Measurements from ENCODE around the gene CTDSPL. TPM values are rescaled to one million over a fixed set of nuclear protein-coding genes. Genes with fewer than 3 reads are reported as not detected.
A peak's percentile ranks its signal among the peaks of the same experiment; 100 is the strongest.

The CTDSPL gene
- total RNA-seq, 1 experiment from 2014 or later, result 7.3 TPM

- no peak for DNase-seq (ENCODE audit: low read depth)
Observed at GRCh38 chr3:37913522-37913921, 51.8 kb downstream of the CTDSPL start.

- DNase-seq (ENCODE audit: low read depth), result no peak
Observed at GRCh38 chr3:37916685-37917084, 55.0 kb downstream of the CTDSPL start.

- no peak for DNase-seq (ENCODE audit: low read depth)
Observed at GRCh38 chr3:37918627-37919026, 56.9 kb downstream of the CTDSPL start.

DNA sequence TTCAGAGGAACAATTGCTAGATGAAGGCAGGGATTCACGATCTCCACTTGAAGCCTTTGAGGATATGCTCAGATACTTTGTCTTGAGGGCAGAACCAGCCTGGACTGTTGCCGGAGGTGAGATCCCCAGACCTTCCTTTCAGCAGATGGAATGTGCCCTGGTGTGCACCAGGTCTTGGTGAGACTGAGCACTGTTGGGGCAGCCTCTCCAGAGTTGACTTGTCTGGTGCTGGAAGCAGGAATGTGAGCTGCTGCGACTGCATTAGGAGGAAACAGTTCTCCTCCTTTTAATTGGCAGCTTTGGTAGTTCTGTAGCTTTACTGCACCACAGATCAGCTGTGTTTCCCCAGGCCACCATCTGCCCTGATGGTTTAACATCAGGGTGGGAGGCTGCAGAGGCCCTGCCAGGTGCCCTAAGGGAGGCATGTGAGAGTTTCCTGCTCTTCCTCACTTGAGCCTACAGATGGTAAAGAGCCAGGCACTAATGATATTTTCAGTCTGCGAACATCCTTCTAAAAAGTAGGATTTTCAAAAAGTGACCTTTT lies 58.5 kb downstream of the CTDSPL start:
- DNase-seq (ENCODE audit: low read depth), result no peak

DNA sequence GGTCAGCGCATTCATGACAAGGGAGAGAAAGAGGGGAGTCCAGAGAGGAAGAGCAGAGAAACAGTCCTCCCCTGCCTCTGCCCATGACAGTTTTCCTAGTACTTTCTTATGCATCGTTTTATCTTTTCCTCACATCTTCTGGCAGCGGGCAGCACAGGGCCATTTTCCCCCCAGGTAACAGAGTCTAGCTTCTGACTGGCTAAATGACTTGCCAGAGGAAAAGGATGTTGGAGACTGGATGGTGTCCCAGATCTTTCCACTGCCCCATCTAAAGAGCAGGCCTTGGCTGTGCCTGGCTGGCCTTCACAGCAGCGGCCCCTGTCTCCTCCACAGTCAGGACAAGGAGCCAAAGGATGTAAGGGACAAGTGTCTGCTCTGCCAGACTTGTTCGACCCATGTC lies 59.3 kb downstream of the CTDSPL start:
- DNase-seq (ENCODE audit: low read depth), result no peak

- no peak for DNase-seq (ENCODE audit: low read depth)
Observed at GRCh38 chr3:37922721-37923568, 61.3 kb downstream of the CTDSPL start.

DNA sequence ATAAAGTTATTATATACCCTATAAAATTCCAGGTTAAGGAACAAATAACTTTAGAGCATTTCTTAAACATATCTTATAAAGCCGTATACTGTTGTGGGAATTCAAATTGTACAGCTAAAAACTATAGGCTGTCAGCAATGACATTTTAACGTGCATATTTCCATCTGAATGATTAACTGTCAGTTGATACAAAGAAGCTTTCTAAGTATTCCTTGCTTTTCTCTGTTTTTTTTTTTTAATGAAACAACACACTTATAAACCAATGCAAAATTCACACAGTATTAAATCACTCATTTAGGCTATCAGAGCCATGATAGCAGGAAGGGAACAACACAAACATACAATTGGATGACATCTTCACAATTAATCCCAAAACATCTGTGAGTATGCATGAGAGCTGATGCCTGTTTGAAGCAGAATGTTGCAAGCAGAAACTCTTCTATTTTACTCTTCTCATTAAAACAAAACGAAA lies 61.9 kb downstream of the CTDSPL start:
- no peak for DNase-seq (ENCODE audit: low read depth)

- DNase-seq (ENCODE audit: low read depth), result no peak
Observed at GRCh38 chr3:37924453-37924852, 62.8 kb downstream of the CTDSPL start.

DNA sequence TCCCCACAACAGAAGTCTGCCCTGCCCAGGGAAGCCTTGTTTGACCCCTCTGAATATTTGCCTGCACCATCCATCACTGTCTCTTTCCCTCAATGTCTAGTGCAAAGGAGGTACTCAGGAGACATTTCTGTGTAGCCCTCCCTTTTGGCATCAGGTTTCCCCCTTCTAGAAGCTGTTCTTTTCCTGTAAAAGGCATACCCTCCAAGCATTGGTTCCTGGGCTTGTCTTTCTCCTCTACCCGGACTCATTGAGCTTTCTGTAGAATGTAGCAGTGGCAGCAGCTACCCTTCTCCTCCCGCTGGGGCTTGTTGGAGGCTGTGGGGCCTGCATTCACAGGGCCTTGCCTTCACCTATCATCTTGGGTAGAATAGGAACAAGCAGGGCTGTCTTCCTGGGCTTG lies 63.5 kb downstream of the CTDSPL start:
- no peak for DNase-seq (ENCODE audit: low read depth)

DNA sequence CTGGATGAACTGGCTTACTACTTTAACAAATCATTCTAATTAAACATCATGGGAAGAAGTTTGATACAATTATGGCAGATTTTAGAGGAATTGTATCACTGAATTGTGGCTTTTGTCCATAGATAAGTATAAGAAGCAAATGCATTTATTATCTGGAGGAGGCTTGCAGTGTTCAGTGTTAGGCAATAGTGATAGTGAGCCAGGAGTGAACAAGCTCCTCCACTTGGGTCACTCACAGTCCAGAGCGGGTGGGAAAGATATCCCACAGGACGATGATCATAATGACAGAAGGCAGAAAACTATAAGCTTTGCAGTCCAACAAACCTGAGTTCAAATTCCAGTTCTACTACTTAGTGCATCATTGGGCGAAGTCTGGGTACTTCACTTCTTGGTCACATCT lies 64.9 kb downstream of the CTDSPL start:
- DNase-seq (ENCODE audit: low read depth), result no peak

DNA sequence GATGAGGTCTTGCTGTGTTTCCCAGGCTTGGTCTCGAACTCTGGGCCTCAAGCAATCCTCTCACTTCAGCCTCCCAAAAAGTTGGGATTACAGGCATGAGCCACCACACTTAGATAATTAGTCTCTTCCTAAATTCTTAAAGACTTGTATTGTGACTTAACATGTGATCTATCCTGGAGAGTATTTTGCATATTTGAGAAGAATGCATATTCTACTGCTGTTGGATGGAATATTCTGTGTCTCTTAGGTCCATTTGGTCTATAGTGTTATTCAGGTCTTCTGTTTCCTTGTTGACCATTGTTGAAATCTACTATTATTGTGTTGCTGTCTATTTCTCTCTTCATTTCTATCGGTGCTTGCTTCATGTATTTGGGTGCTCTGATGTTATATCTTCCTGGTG lies 68.8 kb downstream of the CTDSPL start:
- DNase-seq (ENCODE audit: low read depth), result no peak

DNA sequence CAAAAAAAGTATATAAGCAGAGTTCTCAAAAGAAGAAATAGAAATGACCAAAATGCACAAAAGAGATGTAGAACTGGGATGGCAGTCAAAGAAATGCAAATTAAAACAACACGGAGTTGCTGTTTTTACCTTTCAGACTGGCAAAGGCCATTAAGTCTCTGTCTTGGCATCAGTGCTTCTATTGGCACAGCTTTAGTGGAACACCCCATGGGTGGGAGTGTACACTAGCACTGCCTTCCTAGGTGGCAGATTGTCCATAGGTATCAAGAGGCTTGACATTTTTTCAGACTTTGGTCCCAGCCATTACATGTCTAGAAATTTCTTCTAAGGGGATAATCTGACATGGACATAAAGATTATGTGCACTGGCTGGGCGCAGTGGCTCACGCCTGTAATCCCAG lies 70.8 kb downstream of the CTDSPL start:
- DNase-seq (ENCODE audit: low read depth), result no peak

DNA sequence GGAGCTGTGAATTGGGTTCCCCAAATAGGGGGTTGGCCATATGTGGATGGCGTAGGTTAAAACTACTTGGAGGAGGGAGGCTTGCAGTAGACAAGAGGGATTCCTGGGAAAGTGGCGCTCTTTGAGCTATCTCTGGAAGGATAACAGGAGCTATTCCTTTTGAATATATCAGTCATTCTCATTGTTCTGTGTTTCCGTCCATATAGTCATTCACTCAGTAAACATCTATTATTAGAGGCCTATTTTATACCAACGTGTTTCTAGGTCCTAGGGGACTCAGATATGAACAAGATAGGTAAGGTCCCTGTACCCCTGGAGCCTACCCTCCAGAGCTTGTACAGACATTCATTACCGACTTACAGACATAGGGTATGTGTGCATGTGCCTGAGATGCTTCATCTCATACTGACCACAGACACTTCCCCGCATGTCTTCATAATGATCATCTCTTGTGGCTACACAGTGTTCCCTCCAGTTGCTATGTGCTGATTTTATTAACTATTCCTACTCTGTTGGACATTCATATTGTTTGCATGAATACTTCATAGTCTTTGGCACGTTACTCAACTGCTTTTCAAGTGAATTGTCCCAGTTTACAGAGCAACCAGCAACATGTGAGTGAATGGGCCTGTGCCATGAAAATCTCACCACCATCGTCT lies 73.1 kb downstream of the CTDSPL start:
- DNase-seq (ENCODE audit: low read depth), result no peak

DNA sequence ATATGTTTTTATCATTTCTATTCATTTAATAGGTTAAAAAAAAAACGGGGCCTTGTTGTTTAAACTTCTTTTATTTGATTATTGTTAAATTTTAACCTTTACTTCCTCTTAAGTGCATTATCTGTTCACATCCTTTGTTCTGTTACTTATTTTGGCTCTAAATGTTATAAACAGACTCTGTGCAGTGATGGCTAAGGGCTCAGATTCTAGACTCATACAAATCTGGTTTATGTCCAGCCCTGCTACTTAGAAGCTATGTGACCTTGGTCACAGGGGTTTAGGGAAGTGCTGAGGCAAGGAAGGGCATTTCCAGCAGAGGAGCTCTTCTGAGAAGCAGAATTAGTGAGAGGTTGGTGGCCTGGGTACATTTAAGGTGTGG lies 73.6 kb downstream of the CTDSPL start:
- DNase-seq (ENCODE audit: low read depth), result no peak

- peak; percentile 88 for DNase-seq (ENCODE audit: low read depth)
Observed at GRCh38 chr3:37935756-37936666, 74.3 kb downstream of the CTDSPL start.

- no peak for DNase-seq (ENCODE audit: low read depth)
Observed at GRCh38 chr3:37937156-37937555, 75.5 kb downstream of the CTDSPL start.

DNA sequence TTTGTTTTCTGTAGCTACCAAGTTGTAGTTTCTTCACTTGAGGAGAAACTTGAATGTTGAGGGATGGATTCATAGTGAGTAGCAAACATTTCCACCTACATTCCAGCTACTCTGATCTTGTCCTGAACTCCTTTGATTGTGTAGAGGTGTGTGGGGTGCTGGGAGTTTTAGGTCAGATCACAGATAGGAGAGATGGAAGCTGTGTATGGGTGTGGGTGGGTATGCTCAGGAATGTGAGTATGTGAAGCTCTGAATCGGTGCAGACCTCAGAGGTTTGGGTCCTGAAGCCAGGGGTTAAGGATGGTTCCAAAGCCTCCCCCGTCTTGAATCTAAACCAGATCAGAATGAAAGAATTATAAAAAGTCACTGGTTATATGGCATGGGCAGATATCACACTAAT lies 76.3 kb downstream of the CTDSPL start:
- no peak for DNase-seq (ENCODE audit: low read depth)

GRCh38 chr3:37940242-37940908 lies 78.7 kb downstream of the CTDSPL start:
- no peak for DNase-seq (ENCODE audit: low read depth)

GRCh38 chr3:37941608-37942508 lies 80.2 kb downstream of the CTDSPL start:
- DNase-seq (ENCODE audit: low read depth), result no peak

- DNase-seq (ENCODE audit: low read depth), result no peak
Observed at GRCh38 chr3:37942646-37943045, 81.0 kb downstream of the CTDSPL start.
